ENCODE measurements around the gene TJP1.
"Not testable (repeated sequence)": the region's sequence is repeated elsewhere in the genome, so short reads cannot be mapped to it uniquely, and the experiment has no call there.

Gene TJP1

DNA sequence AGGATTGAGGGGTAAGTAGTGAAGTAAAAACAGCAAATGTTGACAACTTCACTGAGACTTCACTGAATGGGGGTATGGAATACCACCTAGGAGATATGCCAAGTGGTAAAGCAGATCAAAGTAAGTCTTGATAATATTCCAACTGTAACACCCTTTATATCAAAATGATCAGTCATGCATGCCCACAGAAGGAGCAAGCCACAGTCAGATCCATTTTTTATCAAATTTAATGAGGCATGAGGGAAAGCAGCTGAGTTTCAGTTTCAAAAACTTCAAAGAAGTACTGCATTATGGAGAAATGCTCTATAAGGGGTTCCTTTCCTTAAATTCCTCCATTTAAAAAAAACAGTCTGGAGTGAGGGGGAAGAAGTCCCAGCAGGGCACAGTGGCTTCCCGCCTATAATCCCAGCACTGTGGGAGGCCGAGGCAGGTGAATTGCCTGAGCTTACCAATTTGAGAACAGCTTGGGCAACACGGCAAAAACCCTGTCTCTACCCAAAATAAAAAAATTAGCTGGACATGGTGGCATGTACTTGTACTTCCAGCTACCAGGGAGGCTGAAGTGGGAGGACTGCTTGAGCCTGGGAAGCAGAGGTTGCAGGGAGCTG is 56.9 kb downstream of the TJP1 start:
- DNase-seq (ENCODE audit: insufficient read length, low spot score): no peak
- no peak for FAIRE-seq

DNA sequence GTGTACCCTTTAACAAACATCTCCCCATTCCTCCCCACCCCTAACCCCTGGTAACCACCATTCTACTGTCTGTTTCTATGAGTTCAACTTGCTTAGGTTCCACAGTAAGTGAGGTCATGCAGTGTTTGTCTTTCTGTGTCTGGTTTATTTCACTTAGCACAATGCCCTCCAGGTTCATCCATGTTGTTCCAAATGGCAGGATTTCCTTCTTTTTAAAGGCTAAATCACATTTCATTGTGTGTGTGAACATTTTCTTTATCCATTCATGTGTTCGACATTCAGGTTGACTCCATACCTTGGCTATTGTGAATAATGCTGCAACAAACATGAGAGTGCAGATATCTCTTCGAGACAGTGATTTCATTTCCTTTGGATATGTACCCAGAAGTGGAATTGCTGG is 62.7 kb downstream of the TJP1 start:
- DNase-seq (ENCODE audit: insufficient read length, low spot score): no peak
- no peak for FAIRE-seq

DNA sequence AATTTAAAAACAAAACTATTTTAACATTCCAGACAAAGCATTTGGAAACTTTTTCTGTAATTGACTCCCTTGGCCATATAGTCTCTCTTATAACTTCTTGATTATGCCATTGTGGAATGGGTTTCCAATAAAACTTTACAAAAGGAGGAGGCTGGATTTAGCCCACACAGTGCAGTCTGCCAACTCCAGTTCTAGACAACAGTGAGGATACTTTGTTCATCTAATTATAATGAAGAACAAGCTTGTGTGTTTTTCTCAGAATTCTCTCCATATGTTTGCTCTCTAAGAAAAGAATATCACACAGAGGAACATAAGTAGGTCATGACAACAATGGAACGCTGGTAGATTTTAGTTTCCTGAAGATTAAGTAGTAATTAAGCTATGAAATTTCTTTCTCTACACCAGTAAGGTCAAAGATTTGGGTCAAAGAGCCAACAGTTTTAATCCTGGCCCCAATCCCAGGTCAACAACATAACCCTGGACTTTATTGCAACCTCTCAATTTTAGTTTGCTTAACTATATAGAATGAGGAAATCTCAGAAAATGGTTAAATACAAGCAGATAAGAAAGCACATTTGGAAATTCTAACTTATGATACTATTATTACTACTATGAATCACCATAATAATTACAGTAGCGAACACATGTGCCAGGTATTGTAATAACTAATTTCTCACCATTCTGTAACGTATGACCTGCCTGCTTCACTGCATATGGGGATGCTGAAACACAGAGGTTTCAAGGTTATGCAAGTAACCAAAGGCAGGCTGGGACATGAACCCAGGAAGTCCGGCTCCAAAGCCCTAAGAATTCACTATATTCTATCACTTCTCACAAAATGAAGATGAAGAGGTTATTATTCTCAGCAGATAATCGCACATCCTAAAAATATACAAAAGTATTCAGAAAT is 65.7 kb downstream of the TJP1 start:
- DNase-seq (ENCODE audit: insufficient read length, low spot score) (no peak), FAIRE-seq (no peak)

GRCh38 chr15:29754009-29754408 is 68.3 kb downstream of the TJP1 start:
- FAIRE-seq; DNase-seq (ENCODE audit: insufficient read length, low spot score): not testable (repeated sequence)

GRCh38 chr15:29753506-29753905 is 68.8 kb downstream of the TJP1 start:
- no peak for DNase-seq (ENCODE audit: insufficient read length, low spot score)
- no peak for FAIRE-seq

DNA sequence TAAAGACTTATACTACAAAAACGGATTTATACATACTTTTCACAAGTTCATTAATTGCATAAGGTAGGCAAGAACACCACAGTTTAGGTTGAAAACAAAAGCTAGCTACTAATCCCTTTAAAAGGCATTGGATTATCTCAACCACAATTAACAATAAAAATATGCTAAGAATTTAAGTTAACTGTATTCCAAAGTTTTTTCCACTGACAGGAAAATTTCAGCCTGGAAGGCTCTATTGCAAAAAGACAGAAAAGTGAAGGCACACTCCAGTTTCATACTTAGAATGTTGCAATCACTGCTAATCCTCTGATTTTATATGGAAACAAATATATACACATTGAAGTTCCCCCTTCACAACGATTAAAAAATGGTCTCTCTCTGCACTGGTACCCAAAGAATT is 71.5 kb downstream of the TJP1 start:
- DNase-seq (ENCODE audit: insufficient read length, low spot score): no peak
- FAIRE-seq: no peak

DNA sequence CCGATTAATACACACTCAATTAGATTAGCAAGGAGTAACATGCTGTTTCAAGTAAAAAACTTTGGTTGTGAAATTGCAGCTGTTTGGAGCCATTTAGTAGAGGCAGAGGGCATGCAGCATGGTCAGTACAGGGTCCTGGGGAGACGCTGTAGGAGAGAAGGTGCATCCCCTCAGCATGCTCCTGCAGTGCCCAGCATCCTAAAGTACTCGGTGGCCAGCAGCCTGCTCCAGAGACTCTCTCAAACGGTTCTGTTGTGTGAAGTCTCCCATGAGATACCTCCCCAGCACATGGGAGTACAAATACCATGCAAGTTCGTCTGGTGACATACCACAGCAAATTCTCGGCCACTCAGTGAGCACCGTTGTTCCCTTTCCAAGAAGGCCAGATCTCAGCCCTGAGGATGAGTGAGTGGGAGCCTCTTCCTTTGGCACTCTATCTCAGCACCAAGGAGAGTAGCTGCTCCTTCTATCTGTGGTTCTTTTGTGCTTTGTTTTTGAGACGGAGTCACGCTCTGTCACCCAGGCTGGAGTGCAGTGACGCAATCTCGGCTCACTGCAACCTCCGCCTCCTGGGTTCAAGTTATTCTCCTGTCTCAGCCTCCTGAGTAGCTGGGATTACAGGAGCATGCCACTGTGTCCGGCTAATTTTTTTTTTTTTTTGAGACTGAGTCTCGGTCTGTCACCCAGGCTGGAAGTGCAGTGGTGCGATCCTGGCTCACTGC is 72.7 kb downstream of the TJP1 start:
- FAIRE-seq: no peak
- no peak for DNase-seq (ENCODE audit: insufficient read length, low spot score)

DNA sequence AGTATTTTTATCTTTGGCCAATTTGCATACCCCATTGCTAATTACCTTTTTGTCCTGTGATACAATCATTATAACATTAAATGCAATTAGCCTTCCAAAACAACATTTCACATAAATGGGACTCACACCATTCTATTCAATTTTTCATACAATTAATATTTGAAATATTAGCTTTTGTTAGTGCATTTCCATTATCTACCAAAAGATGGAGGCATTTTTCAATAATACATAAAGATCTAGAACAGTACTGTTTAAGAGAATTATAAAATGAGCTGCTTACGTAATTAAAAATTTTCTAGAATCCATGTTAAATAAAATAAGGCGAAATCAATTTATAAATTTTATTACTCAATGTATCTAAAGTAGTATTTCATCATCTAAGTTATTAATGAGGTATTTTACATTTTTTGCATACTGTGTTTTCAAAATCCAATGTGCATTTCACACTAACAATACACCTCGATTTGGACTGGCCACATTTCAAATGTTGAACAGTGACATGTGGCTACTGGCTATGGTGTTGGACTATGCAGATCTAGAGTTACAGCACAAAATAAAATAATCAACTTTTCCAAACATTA is 74.3 kb downstream of the TJP1 start:
- no peak for DNase-seq (ENCODE audit: insufficient read length, low spot score)

DNA sequence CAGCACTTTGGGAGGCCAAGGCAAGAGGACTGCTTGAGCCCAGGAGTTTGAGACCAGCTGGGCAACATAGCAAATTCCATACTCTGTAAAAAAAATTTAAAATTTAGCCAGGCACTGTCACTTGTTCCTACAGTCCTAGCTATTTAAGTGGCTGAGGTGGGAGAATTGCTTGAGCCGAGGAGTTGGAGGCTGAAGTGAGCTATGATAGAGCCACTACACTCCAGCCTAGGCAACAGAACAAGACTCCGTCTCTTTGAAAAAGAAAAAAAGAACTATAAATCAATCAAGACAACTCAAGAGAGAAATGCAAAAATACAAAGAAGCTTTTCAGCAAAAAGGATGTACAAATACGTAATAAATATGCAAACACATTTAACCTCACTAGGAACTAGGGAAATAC is 78.8 kb downstream of the TJP1 start:
- DNase-seq (ENCODE audit: insufficient read length, low spot score) (no peak), FAIRE-seq (no peak)

More for the DNA sequence above, 74.3 kb downstream of the TJP1 start:
- FAIRE-seq: no peak

- DNase-seq (ENCODE audit: insufficient read length, low spot score) (no peak), FAIRE-seq (no peak)
Measured at GRCh38 chr15:29740692-29741311, 81.5 kb downstream of the TJP1 start.

- DNase-seq (ENCODE audit: insufficient read length, low spot score): peak; percentile 26
- FAIRE-seq: no peak
Measured at GRCh38 chr15:29736744-29737020, 85.6 kb downstream of the TJP1 start.

- FAIRE-seq (no peak), DNase-seq (ENCODE audit: insufficient read length, low spot score) (no peak)
Measured at GRCh38 chr15:29736012-29736743, 86.1 kb downstream of the TJP1 start.

DNA sequence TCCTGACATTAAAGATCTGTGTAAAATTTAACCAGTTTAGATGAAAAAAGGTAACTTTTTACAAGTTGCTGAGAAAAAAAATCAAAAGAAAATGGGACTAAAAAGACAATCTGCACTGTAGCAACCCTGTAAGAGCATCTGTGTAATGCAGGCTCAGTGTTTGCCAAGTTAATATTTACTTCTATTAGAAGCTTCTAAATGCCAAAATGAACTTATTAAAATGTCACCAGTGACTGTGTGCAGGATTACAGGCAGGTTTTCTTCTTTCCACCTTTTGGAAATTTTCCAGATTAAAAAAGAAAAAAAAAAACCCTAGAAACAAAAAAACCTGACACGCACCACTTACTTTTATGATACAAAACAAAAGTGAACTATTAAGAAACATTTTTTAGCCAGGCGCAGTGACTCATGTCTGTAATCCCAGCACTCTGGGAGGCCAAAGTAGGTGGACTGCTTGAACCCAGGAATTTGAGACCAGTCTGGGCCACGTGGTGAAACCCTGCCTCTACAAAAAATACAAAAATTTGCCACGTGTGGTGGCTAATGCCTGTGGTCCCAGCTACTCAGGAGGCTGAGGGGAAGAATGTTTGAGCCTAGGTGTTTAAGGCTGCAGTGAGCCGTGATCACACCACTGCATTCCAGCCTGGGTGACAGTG is 87.2 kb downstream of the TJP1 start:
- FAIRE-seq (no peak), DNase-seq (ENCODE audit: insufficient read length, low spot score) (no peak)

DNA sequence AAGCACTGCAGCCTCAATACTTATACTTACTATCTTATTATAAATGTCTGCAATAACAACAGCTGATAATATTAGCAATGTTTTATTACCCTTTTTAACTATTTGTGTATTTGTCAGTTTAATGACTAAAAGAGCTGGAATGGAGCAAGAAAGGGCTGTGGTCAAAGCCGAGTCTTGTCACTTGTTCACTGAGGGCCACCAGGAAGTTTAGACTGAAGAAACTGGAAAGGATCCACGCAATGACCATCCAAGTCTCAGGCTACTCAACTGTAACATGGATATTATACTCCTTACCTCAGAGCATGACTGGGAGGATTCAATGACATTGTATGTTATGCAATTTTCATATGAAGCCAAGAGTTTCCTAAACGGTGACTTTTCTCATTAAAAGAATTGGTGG is 90.4 kb downstream of the TJP1 start:
- no peak for FAIRE-seq

GRCh38 chr15:29730471-29730870 is 91.8 kb downstream of the TJP1 start:
- FAIRE-seq: not testable (repeated sequence)

More for the DNA sequence above, 90.4 kb downstream of the TJP1 start:
- DNase-seq (ENCODE audit: insufficient read length, low spot score): no peak

GRCh38 chr15:29728418-29728817 is 93.8 kb downstream of the TJP1 start:
- FAIRE-seq (no peak), DNase-seq (ENCODE audit: insufficient read length, low spot score) (no peak)

More at GRCh38 chr15:29730471-29730870, 91.8 kb downstream of the TJP1 start:
- not testable (repeated sequence) for DNase-seq (ENCODE audit: insufficient read length, low spot score)

- FAIRE-seq (no peak), DNase-seq (ENCODE audit: insufficient read length, low spot score) (no peak)
Measured at GRCh38 chr15:29727871-29728270, 94.4 kb downstream of the TJP1 start.

DNA sequence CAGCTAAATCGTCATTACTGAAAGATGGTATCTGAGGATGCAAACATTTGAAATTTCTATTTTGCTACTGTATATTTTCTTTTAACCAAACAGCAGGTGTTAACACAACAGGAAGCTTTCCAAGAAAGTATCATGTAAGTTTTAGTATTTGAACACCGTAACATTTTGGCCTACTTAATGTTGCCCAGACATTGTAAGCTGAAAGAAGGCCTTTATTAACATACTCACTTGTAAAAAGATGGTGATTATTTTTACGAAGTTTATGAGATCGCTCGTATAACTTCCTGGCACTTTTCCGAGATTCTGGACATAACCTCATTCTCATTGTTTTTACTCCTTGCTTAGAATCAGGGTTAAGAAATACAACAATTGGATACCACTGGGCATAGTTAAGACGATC is 95.7 kb downstream of the TJP1 start:
- FAIRE-seq (no peak), DNase-seq (ENCODE audit: insufficient read length, low spot score) (no peak)

DNA sequence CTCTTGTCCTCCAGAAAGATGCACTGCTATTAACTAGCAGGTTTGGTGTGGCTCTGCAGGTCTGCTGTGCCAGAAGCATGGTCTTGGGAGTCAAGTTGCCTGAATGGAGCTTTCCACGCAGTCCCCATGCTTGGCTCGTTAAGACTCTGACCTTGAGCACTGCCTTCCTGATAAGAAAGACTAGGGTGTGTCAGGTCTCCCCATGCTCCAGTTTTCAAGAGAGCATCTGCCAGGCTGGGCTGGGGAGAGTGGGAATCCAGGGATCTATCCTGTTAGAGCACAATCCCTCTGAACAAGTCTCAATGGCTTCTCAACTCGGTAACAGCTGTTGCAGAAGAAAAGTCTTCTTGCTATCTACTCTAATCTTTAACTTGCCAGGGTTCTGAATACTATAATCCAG is 98.2 kb downstream of the TJP1 start:
- DNase-seq (ENCODE audit: insufficient read length, low spot score): no peak
- FAIRE-seq: no peak

GRCh38 chr15:29713784-29714183 is 108.5 kb downstream of the TJP1 start:
- FAIRE-seq (no peak), DNase-seq (ENCODE audit: insufficient read length, low spot score) (no peak)

Data from HTR-8/SVneo (cell line).